Neural crest cell (in vitro differentiated cells): ENCODE results near the gene RBL1. TPM values are rescaled to one million over a fixed set of nuclear protein-coding genes. Genes with fewer than 3 reads are reported as not detected.

Source experiments
- DNase-seq: peaks from one replicate; pipeline ENCODE4 v3.0.0; 2021; ENCODE audit warnings: low read depth, mixed read lengths, low spot score
- H3K27ac Mint-ChIP-seq: one replicate; pipeline ENCODE4 v1.8.0; 2021; ENCODE audit warnings: mild to moderate bottlenecking, mixed read lengths; ENCODE audit not compliant: unreplicated experiment
- H3K27me3 Mint-ChIP-seq: 2 replicates; pipeline ENCODE4 v1.8.0; 2021; ENCODE audit warnings: low read depth, mild to moderate bottlenecking, mixed read lengths
- H3K36me3 Mint-ChIP-seq: 2 replicates; pipeline ENCODE4 v1.8.0; 2021; ENCODE audit warnings: low read depth, mild to moderate bottlenecking, mixed read lengths
- H3K4me1 Mint-ChIP-seq: 2 replicates; pipeline ENCODE4 v1.8.0; 2021; ENCODE audit warnings: mixed read lengths
- H3K4me3 Mint-ChIP-seq: one replicate; pipeline ENCODE4 v1.8.0; 2021; ENCODE audit warnings: mild to moderate bottlenecking, mixed read lengths
- H3K9me3 Mint-ChIP-seq: 2 replicates; pipeline ENCODE4 v1.8.0; 2021; ENCODE audit warnings: mixed read lengths
- total RNA-seq: library from RNA; stranded (reverse); gene quantifications from 2 replicates; pipeline ENCODE4 v1.2.1, GENCODE V29; 2021
- TF ChIP-seq, protein P1 (sequence below): fragments of 200-600 bp; sonication (generic); conservative IDR thresholded peaks from 2 replicates; pipeline ENCODE4 v1.5.0; 2021; ENCODE audit warnings: antibody characterized with exemption, mild to moderate bottlenecking

Gene RBL1
- total RNA-seq, 1 donor from 2014 or later, result 25.6 TPM

DNA sequence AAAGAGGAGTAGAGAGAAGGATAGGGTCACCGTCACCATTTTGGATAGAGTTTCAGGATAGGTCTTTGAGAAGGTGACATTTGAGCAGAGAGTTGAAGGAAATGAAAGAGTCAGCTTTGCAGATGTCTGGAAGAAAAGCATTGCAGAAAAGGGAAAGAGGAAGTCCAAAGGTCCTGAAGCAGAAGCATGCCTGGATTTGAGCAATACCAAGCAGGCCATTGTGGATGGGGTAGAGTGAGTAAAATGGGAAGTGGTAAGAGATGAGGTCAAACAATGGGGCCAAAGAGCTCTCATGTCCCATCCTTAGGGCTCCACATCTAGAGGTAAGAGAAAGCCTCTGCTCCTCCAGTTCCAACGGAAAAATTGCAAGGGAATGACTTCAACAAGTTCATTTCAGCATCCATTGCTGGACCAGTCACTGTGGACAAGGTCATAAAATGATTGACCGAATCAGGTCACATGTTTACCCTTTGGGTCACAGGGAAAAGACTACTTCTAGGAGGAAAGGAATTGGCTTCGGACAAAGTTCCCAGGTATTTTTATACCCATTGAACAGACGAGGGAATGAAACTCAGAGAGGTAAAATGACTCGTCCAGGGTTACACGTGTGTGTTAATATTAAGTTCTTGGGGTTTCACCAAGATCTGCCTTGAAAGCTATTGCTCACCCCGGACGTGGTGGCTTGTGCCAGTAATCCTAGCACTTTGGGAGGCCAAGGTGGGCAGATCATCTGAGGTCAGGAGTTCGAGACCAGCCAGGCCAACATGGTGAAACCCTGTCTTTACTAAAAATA, 137.7 kb downstream of the RBL1 start:
- Mint-ChIP-seq H3K4me1 (peaks cover 7% of the 10 kb centered on the region), H3K9me3 (peaks cover 5% of the 10 kb centered on the region), H3K27ac (no peak overlapping the region)

DNA sequence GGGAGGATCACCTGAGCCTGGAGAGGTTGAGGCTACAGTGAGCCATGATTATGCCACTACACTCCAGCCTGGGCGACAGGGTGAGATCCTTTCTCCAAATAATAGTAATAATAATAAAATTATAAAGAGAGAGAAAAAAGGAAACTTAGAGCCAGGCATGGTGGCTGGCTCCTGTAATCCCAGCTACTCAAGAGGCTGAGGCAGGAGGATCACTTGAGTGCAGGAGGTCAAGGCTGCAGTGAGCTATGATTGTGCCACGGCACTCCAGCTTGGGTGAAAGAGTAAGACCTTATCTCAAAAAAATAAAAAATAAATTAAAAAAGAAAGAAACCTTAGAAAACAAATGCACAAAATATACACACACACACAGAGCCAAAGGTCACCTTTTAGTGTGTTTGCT, 139.1 kb downstream of the RBL1 start:
- Mint-ChIP-seq H3K27ac (no peak overlapping the region), H3K4me1 (peaks cover 9% of the 10 kb centered on the region)

More for the DNA sequence above, 137.7 kb downstream of the RBL1 start:
- Mint-ChIP-seq H3K27me3 (no peaks in the 10 kb centered on the region), H3K36me3 (peaks cover 5% of the 10 kb centered on the region), H3K4me3 (no peak overlapping the region)
- DNase-seq, result no peak
- TF ChIP-seq, protein P1, sequence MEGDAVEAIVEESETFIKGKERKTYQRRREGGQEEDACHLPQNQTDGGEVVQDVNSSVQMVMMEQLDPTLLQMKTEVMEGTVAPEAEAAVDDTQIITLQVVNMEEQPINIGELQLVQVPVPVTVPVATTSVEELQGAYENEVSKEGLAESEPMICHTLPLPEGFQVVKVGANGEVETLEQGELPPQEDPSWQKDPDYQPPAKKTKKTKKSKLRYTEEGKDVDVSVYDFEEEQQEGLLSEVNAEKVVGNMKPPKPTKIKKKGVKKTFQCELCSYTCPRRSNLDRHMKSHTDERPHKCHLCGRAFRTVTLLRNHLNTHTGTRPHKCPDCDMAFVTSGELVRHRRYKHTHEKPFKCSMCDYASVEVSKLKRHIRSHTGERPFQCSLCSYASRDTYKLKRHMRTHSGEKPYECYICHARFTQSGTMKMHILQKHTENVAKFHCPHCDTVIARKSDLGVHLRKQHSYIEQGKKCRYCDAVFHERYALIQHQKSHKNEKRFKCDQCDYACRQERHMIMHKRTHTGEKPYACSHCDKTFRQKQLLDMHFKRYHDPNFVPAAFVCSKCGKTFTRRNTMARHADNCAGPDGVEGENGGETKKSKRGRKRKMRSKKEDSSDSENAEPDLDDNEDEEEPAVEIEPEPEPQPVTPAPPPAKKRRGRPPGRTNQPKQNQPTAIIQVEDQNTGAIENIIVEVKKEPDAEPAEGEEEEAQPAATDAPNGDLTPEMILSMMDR, result no peak

DNA sequence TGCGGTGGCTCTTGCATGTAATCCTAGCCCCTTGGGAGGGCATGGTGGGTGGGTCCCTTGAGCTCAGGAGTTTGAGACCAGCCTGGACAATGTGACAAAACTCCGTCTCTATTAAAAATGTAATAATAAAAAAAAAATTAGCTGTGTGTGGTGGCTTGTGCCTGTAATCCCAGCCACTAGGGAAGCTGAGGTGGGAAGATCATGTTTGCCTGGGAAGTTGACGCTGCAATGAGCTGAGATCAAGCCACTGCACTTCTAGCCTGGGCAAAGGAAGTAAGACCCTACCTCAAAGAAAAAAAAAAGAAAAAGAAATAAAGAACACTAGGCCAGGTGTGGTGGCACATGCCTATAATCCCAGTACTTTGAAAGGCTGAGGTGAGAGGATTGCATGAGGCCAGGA, 139.8 kb downstream of the RBL1 start:
- no peak overlapping the region for H3K4me3 Mint-ChIP-seq
- H3K9me3 Mint-ChIP-seq, result no peaks in the 10 kb centered on the region
- TF ChIP-seq, protein P1, result no peak
- H3K27ac Mint-ChIP-seq, result no peak overlapping the region
- H3K4me1 Mint-ChIP-seq, result peaks cover 13% of the 10 kb centered on the region
- peaks cover 4% of the 10 kb centered on the region for H3K27me3 Mint-ChIP-seq
- DNase-seq, result no peak
- H3K36me3 Mint-ChIP-seq, result no peaks in the 10 kb centered on the region

More for the DNA sequence above, 139.1 kb downstream of the RBL1 start:
- Mint-ChIP-seq H3K36me3 (no peaks in the 10 kb centered on the region), H3K27me3 (no peaks in the 10 kb centered on the region), H3K9me3 (no peaks in the 10 kb centered on the region), H3K4me3 (no peak overlapping the region)
- TF ChIP-seq, protein P1, result no peak
- no peak for DNase-seq

DNA sequence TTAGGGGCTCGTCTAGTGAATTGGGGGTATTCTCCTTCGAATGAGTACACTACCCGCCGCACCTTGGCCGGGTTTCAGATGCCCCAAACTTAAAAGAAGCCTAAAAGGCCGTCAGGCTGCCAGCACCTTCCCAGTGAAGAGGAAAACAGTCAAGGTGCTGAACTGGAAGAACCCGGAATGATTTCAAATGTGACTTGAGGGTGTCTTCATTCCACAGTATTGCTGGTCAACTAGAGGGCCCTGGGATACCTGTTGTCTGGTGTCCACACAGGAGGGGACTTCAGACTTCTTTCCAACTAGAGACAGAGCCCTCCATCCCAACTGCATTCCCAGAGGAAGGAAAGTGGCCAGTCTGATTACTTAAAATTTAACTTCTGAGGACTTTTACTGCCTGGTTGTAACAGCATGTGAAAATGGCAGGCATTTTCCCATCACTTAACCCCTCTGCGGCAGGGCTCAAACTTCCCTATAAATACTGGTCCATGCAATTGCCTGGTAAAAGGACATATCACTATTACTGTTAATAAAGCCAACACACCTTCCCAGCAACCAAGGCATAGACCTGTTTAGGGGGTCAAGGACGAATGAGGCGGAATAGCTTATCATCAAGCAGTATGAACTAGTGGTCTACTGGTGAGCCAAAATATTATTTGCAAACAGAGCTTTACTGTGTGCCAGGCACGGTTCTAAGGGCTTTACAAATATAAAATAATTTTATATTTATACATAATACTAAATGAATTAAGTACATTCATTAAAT, 143.6 kb downstream of the RBL1 start:
- Mint-ChIP-seq H3K36me3 (no peaks in the 10 kb centered on the region), H3K4me1 (peaks cover 22% of the 10 kb centered on the region), H3K9me3 (no peaks in the 10 kb centered on the region), H3K27me3 (peaks cover 22% of the 10 kb centered on the region), H3K27ac (no peak overlapping the region), H3K4me3 (peak overlapping the region; percentile 98)
- DNase-seq, result no peak
- TF ChIP-seq, protein P1, result no peak

DNA sequence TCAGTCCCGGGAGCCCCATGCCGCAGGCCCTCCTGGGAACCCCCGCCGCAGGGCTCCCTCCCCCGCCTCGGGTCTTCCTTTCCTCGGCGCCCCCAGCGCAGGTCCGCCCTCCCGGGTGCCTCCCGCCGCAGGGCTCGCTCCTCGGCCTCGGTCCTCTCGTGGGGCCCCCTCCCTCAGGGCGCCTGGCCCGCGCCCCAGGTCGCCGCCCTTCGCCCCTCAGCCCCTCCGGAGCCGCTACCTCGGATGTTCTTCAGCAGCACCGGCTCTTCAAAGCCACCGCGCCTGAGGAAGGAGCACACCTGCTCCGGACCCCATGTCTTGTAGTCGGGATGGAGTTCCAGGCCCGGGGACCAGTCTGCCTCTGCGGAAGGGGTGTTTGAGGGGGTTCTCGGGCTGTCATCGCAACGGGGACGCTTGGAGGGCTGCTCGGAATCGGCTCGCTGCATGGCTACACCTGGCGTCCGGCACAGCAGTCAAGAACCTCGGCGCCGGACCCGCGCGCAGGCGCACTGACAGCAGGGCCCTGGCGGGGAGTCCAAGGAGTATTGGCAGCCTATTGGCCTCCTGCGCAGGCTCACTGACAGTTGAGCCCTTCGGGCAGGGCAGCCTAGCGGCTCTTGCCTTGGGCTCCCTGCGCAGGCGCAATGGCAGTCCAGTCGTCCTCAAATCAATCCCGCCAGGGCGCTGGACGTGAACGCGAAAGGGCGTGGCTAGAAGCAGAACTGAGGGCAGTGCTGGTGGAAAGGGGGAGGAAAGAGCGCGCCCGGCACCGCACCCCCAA, 144.4 kb downstream of the RBL1 start, which contains the start of gene SAMHD1:
TSS of gene SAMHD1 (minus strand) at position 511 of the 781 bp plus-strand sequence. CDS start at position 446, 65 bp downstream.
- peaks cover 22% of the 10 kb centered on the region for H3K27me3 Mint-ChIP-seq
- TF ChIP-seq, protein P1, result no peak
- H3K4me1 Mint-ChIP-seq, result peaks cover 22% of the 10 kb centered on the region
- H3K4me3 Mint-ChIP-seq, result peak within 1 kb of the TSS; percentile 98
- H3K36me3 Mint-ChIP-seq, result no peaks in the 10 kb centered on the region
- H3K27ac Mint-ChIP-seq, result peak within 1 kb of the TSS; percentile 24
- DNase-seq, result peak; percentile 89
- no peaks in the 10 kb centered on the region for H3K9me3 Mint-ChIP-seq
